Tibial nerve (tissue), 4 donors: Measurements from ENCODE around the gene SLC66A3. TPM values are rescaled to one million over a fixed set of nuclear protein-coding genes. Genes with fewer than 3 reads are reported as not detected.

ENCODE experiments used
- DNase-seq, 2 donors: peaks; one replicate each; pipeline ENCODE4 v3.0.0-alpha.2; 2019; ENCODE audit warnings: low spot score in 2 of 2
- H3K27ac ChIP-seq, 4 donors: fragments of 200-600 bp; sonication (generic) in 3 of 4; one replicate each; pipeline ENCODE4 v1.5.1; 2017 to 2019; ENCODE audit warnings: mild to moderate bottlenecking in 1 of 4
- H3K27me3 ChIP-seq, 2 donors: fragments of 200-600 bp; sonication (generic) in 1 of 2; one replicate each; pipeline versions ENCODE4 v1.5.1 to v1.6.0; 2017 to 2019
- H3K36me3 ChIP-seq, 3 donors: fragments of 200-600 bp; sonication (generic); one replicate each; pipeline ENCODE4 v1.5.1; 2018 to 2019
- H3K4me1 ChIP-seq, 4 donors: fragments of 200-600 bp; sonication (generic) in 3 of 4; one replicate each; pipeline ENCODE4 v1.5.1; 2017 to 2019
- H3K4me3 ChIP-seq, 4 donors: fragments of 200-600 bp; sonication (generic) in 3 of 4; one replicate each; pipeline ENCODE4 v1.5.1; 2017 to 2019; ENCODE audit warnings: mild to moderate bottlenecking in 1 of 4, moderate library complexity in 1 of 4
- H3K9me3 ChIP-seq, 4 donors: fragments of 200-600 bp; sonication (generic) in 3 of 4; one replicate each; pipeline ENCODE4 v1.5.1; 2017 to 2019
- EP300 ChIP-seq, 2 donors: sonication (generic); formaldehyde crosslinking; IDR thresholded peaks; one replicate each; pipeline ENCODE4 v1.6.1; 2017; ENCODE audit warnings: antibody characterized with exemption in 2 of 2, mild to moderate bottlenecking in 1 of 2
- POLR2A ChIP-seq, 2 donors: fragments of 450-650 bp; IDR thresholded peaks; one replicate each; pipeline ENCODE4 v1.6.1; 2017; ENCODE audit warnings: antibody characterized with exemption in 2 of 2, mild to moderate bottlenecking in 2 of 2, moderate library complexity in 2 of 2
- whole genome bisulfite sequencing, 2 donors: methylation state at CpG; one replicate each; pipeline ENCODE4 v1.1.5; 2018; 5-methylcytosine and 5-hydroxymethylcytosine counted together
- total RNA-seq, 4 donors: library from RNA; depleted of rRNA; stranded (reverse); fragments of >200 nt; gene quantifications; one replicate each; pipeline ENCODE4 v1.1.0, GENCODE V29; 2016
- TF ChIP-seq, protein P1 (sequence below), 5 experiments: fragments of 200-600 bp in 3 of 5; fragments of 450-650 bp in 2 of 5; sonication (generic) in 3 of 5; IDR thresholded peaks; one replicate each; pipeline ENCODE4 v1.5.1; 2016 to 2019; ENCODE audit warnings: antibody characterized with exemption in 5 of 5, mild to moderate bottlenecking in 3 of 5, moderate library complexity in 2 of 5

SLC66A3 gene
- total RNA-seq, 4 donors from 2014 or later = 49.8 to 120 (median 112) TPM

DNA sequence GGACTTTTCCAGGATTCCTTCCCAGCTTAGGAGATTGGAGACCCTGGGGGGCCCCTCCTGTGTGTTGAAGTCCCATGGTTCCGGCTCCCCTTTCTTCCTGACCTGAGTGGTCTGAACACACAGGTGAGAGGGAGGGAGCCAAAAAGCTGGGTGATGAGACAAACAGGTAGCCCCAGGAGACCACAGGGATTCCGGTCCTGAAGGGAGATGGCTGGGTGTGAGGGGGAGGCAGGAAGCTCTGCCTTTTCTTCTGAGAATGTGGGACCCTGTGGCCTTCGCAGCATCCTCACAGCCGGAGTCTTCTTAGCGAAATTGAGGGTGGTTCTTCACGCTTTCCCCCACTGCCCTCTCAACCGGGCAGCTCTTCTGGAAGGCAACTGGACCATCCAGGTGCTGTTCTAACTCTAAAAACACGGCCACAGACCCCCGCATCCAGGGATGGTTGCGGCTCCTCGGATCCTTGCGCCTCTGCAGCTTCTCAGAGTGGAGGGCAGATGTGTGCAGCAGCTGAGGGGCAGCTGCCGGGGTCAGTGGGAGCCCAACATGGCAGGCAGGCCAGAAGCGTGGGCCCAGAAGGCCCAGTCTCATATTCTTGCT lies 4.4 kb downstream of the SLC66A3 start:
- Histone ChIP-seq H3K27ac (peak overlapping the region in 2 of 4 donors; percentile 55 to 57), H3K4me1 (peaks cover 0 to 29% (median 18%) of the 10 kb centered on the region in 4 donors), H3K27me3 (no peaks in the 10 kb centered on the region), H3K4me3 (no peak overlapping the region), H3K36me3 (peaks cover 0 to 27% (median 0%) of the 10 kb centered on the region in 3 donors), H3K9me3 (no peaks in the 10 kb centered on the region)
- DNase-seq = no peak
- TF ChIP-seq, protein P1, sequence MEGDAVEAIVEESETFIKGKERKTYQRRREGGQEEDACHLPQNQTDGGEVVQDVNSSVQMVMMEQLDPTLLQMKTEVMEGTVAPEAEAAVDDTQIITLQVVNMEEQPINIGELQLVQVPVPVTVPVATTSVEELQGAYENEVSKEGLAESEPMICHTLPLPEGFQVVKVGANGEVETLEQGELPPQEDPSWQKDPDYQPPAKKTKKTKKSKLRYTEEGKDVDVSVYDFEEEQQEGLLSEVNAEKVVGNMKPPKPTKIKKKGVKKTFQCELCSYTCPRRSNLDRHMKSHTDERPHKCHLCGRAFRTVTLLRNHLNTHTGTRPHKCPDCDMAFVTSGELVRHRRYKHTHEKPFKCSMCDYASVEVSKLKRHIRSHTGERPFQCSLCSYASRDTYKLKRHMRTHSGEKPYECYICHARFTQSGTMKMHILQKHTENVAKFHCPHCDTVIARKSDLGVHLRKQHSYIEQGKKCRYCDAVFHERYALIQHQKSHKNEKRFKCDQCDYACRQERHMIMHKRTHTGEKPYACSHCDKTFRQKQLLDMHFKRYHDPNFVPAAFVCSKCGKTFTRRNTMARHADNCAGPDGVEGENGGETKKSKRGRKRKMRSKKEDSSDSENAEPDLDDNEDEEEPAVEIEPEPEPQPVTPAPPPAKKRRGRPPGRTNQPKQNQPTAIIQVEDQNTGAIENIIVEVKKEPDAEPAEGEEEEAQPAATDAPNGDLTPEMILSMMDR (IDR thresholded peaks at IDR 0.05) = no peak
- no peak for TF ChIP-seq EP300 (IDR thresholded peaks at IDR 0.05)
- no peak for TF ChIP-seq POLR2A (IDR thresholded peaks at IDR 0.05)
- 89 to 96% methylated on average over 13 to 14 of the region's 14 CpGs for WGBS, 2 donors

DNA sequence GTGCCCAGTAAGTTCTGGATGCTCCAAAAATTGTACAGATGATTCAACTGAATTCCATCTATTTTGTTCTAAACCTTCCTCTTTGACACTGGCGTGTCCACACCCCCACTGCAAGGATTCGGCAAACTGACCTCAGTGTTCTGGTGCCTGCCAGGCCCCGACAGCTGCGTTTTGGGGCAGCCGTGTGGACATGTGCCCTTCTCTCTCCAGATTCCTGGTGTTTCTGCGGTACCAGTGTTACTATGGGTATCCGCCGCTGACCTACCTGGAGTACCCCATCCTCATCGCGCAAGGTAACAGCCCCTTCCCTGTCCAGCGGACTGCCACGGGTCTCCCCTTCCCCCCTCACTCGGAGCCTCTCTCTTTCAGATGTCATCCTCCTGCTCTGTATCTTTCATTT lies 5.0 kb downstream of the SLC66A3 start:
- peaks cover 0 to 30% (median 0%) of the 10 kb centered on the region in 3 donors for H3K36me3 ChIP-seq
- WGBS, 2 donors = 83 to 86% methylated on average over 13 of the region's 13 CpGs
- H3K4me1 ChIP-seq = peaks cover 0 to 29% (median 17%) of the 10 kb centered on the region in 4 donors
- H3K27me3 ChIP-seq = no peaks in the 10 kb centered on the region
- H3K27ac ChIP-seq = peak overlapping the region in 2 of 4 donors; percentile 55 to 57
- H3K4me3 ChIP-seq = no peak overlapping the region
- H3K9me3 ChIP-seq = no peaks in the 10 kb centered on the region
- TF ChIP-seq, protein P1 (IDR thresholded peaks at IDR 0.05) = no peak
- TF ChIP-seq EP300 (IDR thresholded peaks at IDR 0.05) (no peak), POLR2A (IDR thresholded peaks at IDR 0.05) (no peak)
- no peak for DNase-seq

DNA sequence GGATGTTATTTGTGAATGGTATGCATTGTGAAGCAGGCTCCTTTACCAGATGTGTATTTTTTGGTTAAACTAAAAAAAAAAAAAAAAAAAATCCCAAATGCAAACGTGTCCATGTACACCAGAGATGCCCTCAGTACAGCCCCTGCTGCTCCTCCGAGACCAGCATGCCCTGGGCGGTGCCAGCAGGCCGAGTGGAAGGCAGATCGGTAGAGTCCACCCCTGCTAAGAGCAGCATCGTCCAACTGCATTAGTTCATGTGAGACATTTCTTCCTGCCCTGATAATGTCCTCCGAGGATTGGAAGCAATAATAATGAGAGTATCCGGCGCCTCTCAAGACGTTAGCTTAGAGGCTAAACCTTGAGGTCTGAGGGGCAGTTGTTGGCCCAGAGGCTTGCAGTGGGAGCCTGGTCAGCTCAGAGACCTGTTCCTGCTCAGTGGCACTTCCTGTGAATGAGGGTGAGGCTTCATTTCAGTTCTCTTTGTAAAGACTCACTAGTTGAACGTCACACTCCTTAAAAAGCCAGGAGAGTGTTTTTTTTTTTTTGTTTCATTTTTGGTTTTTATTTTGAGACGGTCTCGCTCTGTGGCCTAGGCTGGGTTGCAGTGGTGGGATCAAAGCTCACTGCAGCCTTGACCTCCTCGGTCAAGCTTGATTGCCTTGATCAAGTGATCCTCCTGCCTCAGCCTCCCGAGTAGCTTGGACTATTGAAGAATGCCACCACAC lies 5.6 kb downstream of the SLC66A3 start:
- DNase-seq = no peak
- H3K36me3 ChIP-seq = peaks cover 0 to 37% (median 0%) of the 10 kb centered on the region in 3 donors
- H3K27ac ChIP-seq = peak overlapping the region in 2 of 4 donors; percentile 35 to 55
- no peak for TF ChIP-seq EP300 (IDR thresholded peaks at IDR 0.05)
- TF ChIP-seq, protein P1 (IDR thresholded peaks at IDR 0.05) = no peak
- peak in 1 of 2 donors; percentile 26 for TF ChIP-seq POLR2A (IDR thresholded peaks at IDR 0.05)
- peaks cover 0 to 26% (median 13%) of the 10 kb centered on the region in 4 donors for H3K4me1 ChIP-seq
- 76 to 77% methylated on average over 15 of the region's 15 CpGs for WGBS, 2 donors
- no peak overlapping the region for H3K4me3 ChIP-seq
- H3K9me3 ChIP-seq = no peaks in the 10 kb centered on the region
- no peaks in the 10 kb centered on the region for H3K27me3 ChIP-seq

DNA sequence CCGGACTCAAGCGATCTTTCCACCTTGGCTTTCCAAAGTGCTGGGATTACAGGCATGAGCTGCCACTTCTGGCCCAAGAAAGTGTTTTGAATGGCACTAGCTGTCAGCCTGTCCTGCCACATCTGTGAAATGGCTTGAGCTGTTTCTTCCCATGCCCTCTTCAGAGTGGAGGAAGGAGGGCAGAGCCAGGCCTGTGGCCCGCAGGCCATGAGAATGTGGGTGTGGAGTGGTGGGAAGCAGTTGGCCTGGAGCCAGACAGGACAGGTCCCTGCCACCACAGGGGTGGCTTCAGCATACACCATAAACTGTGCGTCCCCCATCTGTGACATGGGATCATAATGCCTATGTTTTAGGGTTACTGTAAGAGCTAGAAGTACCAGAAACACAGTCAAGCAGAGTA lies 6.5 kb downstream of the SLC66A3 start:
- no peak for TF ChIP-seq POLR2A (IDR thresholded peaks at IDR 0.05)
- TF ChIP-seq EP300 (IDR thresholded peaks at IDR 0.05) = no peak
- TF ChIP-seq, protein P1 (IDR thresholded peaks at IDR 0.05) = no peak
- no peak overlapping the region for H3K4me3 ChIP-seq
- no peaks in the 10 kb centered on the region for H3K27me3 ChIP-seq
- H3K9me3 ChIP-seq = no peaks in the 10 kb centered on the region
- WGBS, 2 donors = 78 to 85% methylated on average over 4 of the region's 4 CpGs
- peak overlapping the region in 1 of 4 donors; percentile 35 for H3K27ac ChIP-seq
- H3K4me1 ChIP-seq = peaks cover 0 to 18% (median 5%) of the 10 kb centered on the region in 4 donors
- DNase-seq = no peak
- H3K36me3 ChIP-seq = peaks cover 0 to 41% (median 0%) of the 10 kb centered on the region in 3 donors
